Stimulated activated CD4-positive, alpha-beta T cell treated with anti-CD3 and anti-CD28 coated beads, Interleukin-2, amount 100 ng/mL, for 4 hours (primary cell): ENCODE data around the gene AP5Z1.

Source experiments
- DNase-seq: peaks from one replicate; pipeline ENCODE4 v3.0.0-alpha.2; 2020; ENCODE audit warnings: low read depth

AP5Z1 gene

GRCh38 chr7:4822677-4823076 lies 47.3 kb downstream of the AP5Z1 start:
- no peak for DNase-seq

- no peak for DNase-seq
Observed at GRCh38 chr7:4823441-4824119, 48.2 kb downstream of the AP5Z1 start.

- DNase-seq, result no peak
Observed at GRCh38 chr7:4824120-4824775, 48.8 kb downstream of the AP5Z1 start.

- DNase-seq, result no peak
Observed at GRCh38 chr7:4825081-4825480, 49.7 kb downstream of the AP5Z1 start.

- no peak for DNase-seq
Observed at GRCh38 chr7:4828720-4829383, 53.4 kb downstream of the AP5Z1 start.

- DNase-seq, result peak; percentile 44
Observed at GRCh38 chr7:4830176-4830575, 54.8 kb downstream of the AP5Z1 start.

GRCh38 chr7:4831723-4832495 lies 56.5 kb downstream of the AP5Z1 start:
- no peak for DNase-seq

- DNase-seq, result no peak
Observed at GRCh38 chr7:4832711-4833110, 57.3 kb downstream of the AP5Z1 start.

- DNase-seq, result no peak
Observed at GRCh38 chr7:4833176-4833575, 57.8 kb downstream of the AP5Z1 start.

- DNase-seq, result no peak
Observed at GRCh38 chr7:4833691-4834600, 58.5 kb downstream of the AP5Z1 start.

GRCh38 chr7:4834601-4835397 lies 59.4 kb downstream of the AP5Z1 start:
- no peak for DNase-seq

- no peak for DNase-seq
Observed at GRCh38 chr7:4835398-4836205, 60.2 kb downstream of the AP5Z1 start.

- DNase-seq, result no peak
Observed at GRCh38 chr7:4836206-4836661, 60.8 kb downstream of the AP5Z1 start.

- no peak for DNase-seq
Observed at GRCh38 chr7:4837041-4837802, 61.8 kb downstream of the AP5Z1 start.

GRCh38 chr7:4837803-4838625 lies 62.6 kb downstream of the AP5Z1 start:
- DNase-seq, result no peak

- DNase-seq, result no peak
Observed at GRCh38 chr7:4838626-4839334, 63.4 kb downstream of the AP5Z1 start.

- DNase-seq, result no peak
Observed at GRCh38 chr7:4840079-4840501, 64.7 kb downstream of the AP5Z1 start.
